DOHH2 (cell line): ENCODE measurements around the gene GOLGA8N.

ENCODE experiments used
- H3F3A ChIP-seq: fragments of 200-600 bp; sonication (generic), shearing (Covaris generic); 2 replicates; pipeline ENCODE4 v1.6.0; 2016; ENCODE audit warnings: antibody characterized with exemption, mild to moderate bottlenecking; ENCODE audit not compliant: control insufficient read depth, insufficient read depth
- H3K27ac ChIP-seq: fragments of 200-600 bp; sonication (generic); 2 replicates; pipeline ENCODE4 v1.5.1; 2014; ENCODE audit warnings: low read depth, mild to moderate bottlenecking, low read length, moderate library complexity
- H3K27me3 ChIP-seq: fragments of 200-600 bp; sonication (generic); 2 replicates; pipeline ENCODE4 v1.6.1; 2014; ENCODE audit warnings: mild to moderate bottlenecking, low read length, mixed read lengths; ENCODE audit not compliant: control insufficient read depth
- H3K36me3 ChIP-seq: fragments of 200-600 bp; sonication (generic); 2 replicates; pipeline ENCODE4 v1.6.1; 2014; ENCODE audit warnings: mild to moderate bottlenecking, low read length, moderate library complexity, mixed read lengths; ENCODE audit not compliant: control insufficient read depth
- H3K4me1 ChIP-seq: fragments of 200-600 bp; sonication (generic); 2 replicates; pipeline ENCODE4 v1.6.1; 2014; ENCODE audit warnings: mild to moderate bottlenecking, low read length, mixed read lengths; ENCODE audit not compliant: control insufficient read depth
- H3K4me2 ChIP-seq: fragments of 200-600 bp; sonication (generic); 2 replicates; pipeline ENCODE4 v1.6.0; 2014; ENCODE audit warnings: mild to moderate bottlenecking, low read length, moderate library complexity
- H3K4me3 ChIP-seq: fragments of 200-600 bp; sonication (generic); 2 replicates; pipeline ENCODE4 v1.5.1; 2014; ENCODE audit warnings: mild to moderate bottlenecking, low read length, mixed read lengths
- H3K79me2 ChIP-seq: fragments of 200-600 bp; sonication (generic); 2 replicates; pipeline ENCODE4 v1.6.1; 2014; ENCODE audit warnings: mild to moderate bottlenecking, low read length, mixed read lengths; ENCODE audit not compliant: control insufficient read depth
- H3K9me2 ChIP-seq: fragments of 200-600 bp; sonication (generic); replicated peaks from 2 replicates; pipeline ENCODE4 v1.6.1; 2014; ENCODE audit warnings: mild to moderate bottlenecking, low read length, mixed read lengths; ENCODE audit not compliant: control insufficient read depth
- H3K9me3 ChIP-seq: fragments of 200-600 bp; sonication (generic); 2 replicates; pipeline ENCODE4 v1.6.1; 2014; ENCODE audit warnings: antibody characterized with exemption, low read length, mixed read lengths; ENCODE audit not compliant: control insufficient read depth, insufficient read depth
- H4K20me1 ChIP-seq: fragments of 200-600 bp; sonication (generic); 2 replicates; pipeline ENCODE4 v1.6.0; 2014; ENCODE audit warnings: low read depth, mild to moderate bottlenecking, antibody characterized with exemption, low read length, moderate library complexity; ENCODE audit not compliant: control insufficient read depth, insufficient read depth
- CTCF ChIP-seq: fragments of 200-600 bp; sonication (generic); IDR thresholded peaks from one replicate; pipeline ENCODE4 v1.5.1; 2014; ENCODE audit warnings: antibody characterized with exemption, mild to moderate bottlenecking, low read depth, low read length; ENCODE audit not compliant: poor library complexity, severe bottlenecking
- EZH2phosphoT487 ChIP-seq: fragments of 200-600 bp; sonication (generic); IDR thresholded peaks from 2 replicates; pipeline ENCODE4 v1.6.1; 2017; ENCODE audit warnings: borderline replicate concordance, mild to moderate bottlenecking, antibody characterized with exemption, low read length, moderate library complexity, mixed read lengths

GOLGA8N gene

DNA sequence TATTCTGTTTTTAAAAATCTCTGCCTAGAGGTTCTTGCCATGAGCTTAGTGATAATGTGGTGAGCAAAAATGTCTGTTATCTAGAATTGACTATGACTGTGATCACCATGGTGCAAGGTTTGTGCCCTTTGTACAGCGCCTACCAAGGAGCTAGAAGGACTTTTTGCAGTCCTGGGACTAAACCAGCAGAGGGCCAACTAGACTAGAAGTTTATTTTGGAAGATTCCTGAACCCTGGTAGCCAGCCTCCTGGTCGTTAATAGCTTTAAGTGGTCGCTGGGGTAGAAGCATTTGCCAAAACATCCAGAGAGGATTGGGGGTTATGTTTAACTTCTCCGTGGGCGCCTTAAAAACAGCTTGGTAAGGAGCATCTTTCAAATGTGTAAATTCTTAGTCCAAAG lies 56.1 kb downstream of the GOLGA8N start:
- Histone ChIP-seq H4K20me1 (no peaks in the 10 kb centered on the region; the same call in 1 of the 2 replicates), H3K4me2 (no peak overlapping the region), H3K9me2 (no peaks in the 10 kb centered on the region), H3F3A (peaks cover 3% of the 10 kb centered on the region; the same call in 1 of the 2 replicates), H3K79me2 (no peaks in the 10 kb centered on the region), H3K36me3 (peaks cover 68% of the 10 kb centered on the region), H3K4me1 (no peaks in the 10 kb centered on the region), H3K4me3 (no peak overlapping the region), H3K27ac (no peak overlapping the region), H3K9me3 (no peaks in the 10 kb centered on the region), H3K27me3 (no peaks in the 10 kb centered on the region)
- no peak for TF ChIP-seq CTCF
- TF ChIP-seq EZH2phosphoT487 = no peak

DNA sequence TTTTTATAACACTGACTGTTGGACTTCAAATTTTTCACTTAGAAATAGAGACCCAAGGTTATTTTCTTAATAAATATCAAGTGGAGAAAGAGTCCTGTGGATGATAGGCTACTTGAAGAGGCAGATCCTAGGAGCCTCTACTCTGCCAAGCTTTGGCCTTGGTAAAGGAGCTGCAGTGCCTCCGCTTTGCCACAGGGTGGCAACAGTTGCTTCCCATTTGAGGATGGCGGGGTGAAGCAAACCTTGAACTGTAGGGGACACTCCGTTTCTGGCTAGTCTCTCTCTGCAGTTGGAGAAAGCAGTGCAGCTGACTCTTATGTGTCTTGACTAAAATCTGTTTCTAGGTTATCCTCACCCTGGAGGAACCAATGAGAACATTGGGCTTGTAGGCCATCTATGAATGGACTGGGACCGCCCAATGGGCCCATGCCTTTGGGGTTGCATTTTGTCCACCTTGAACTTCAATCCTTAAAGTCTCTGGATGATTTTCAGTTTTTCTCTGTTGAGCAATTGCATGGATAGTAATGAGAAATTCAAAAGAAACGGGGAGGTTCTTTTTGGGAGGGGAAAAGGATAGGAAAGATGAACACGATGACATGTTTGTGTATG lies 58.1 kb downstream of the GOLGA8N start:
- Histone ChIP-seq H3K27me3 (no peaks in the 10 kb centered on the region), H4K20me1 (no peaks in the 10 kb centered on the region; the same call in 1 of the 2 replicates), H3K27ac (no peak overlapping the region), H3K9me3 (no peaks in the 10 kb centered on the region), H3K36me3 (peaks cover 62% of the 10 kb centered on the region), H3K4me3 (no peak overlapping the region), H3K79me2 (no peaks in the 10 kb centered on the region), H3K4me2 (no peak overlapping the region), H3K4me1 (no peaks in the 10 kb centered on the region), H3F3A (peaks cover 3% of the 10 kb centered on the region; the same call in 1 of the 2 replicates), H3K9me2 (no peaks in the 10 kb centered on the region)
- TF ChIP-seq EZH2phosphoT487 = no peak
- TF ChIP-seq CTCF = peak; percentile 78

- TF ChIP-seq CTCF = no peak
- no peak for TF ChIP-seq EZH2phosphoT487
- Histone ChIP-seq H3K4me3 (no peak overlapping the region), H3K4me1 (no peaks in the 10 kb centered on the region), H3K36me3 (peaks cover 57% of the 10 kb centered on the region), H3K79me2 (no peaks in the 10 kb centered on the region), H3K9me2 (no peaks in the 10 kb centered on the region), H3K27ac (no peak overlapping the region), H3K27me3 (no peaks in the 10 kb centered on the region), H3F3A (peaks cover 3% of the 10 kb centered on the region; the same call in 1 of the 2 replicates), H3K4me2 (no peak overlapping the region), H4K20me1 (no peaks in the 10 kb centered on the region; the same call in 1 of the 2 replicates), H3K9me3 (no peaks in the 10 kb centered on the region)
Measured at GRCh38 chr15:32652178-32652577, 58.9 kb downstream of the GOLGA8N start.
